WI38 (cell line): ENCODE data around the gene FTMT.
"Not testable (repeated sequence)": the region's sequence is repeated elsewhere in the genome, so short reads cannot be mapped to it uniquely, and the experiment has no call there.

Experiments
- H3K4me3 ChIP-seq: 2 replicates; pipeline ENCODE4 v1.5.1; 2011; ENCODE audit warnings: low read depth, mild to moderate bottlenecking, control low read depth, low read length
- CTCF ChIP-seq: IDR thresholded peaks from 2 replicates; pipeline ENCODE4 v1.5.1; 2012; ENCODE audit warnings: low read depth, mild to moderate bottlenecking, control low read depth, low read length

Gene FTMT

GRCh38 chr5:121851643-121852574, at the start of gene FTMT:
FTMT (plus strand) TSS chr5:121851882; CDS start chr5:121851964, 82 bp downstream.
- no peak within 1 kb of the TSS for H3K4me3 ChIP-seq
- TF ChIP-seq CTCF = no peak

GRCh38 chr5:121805251-121805650, 46.4 kb upstream of the FTMT start:
- H3K4me3 ChIP-seq = not testable (repeated sequence)

GRCh38 chr5:121805911-121806310, 45.8 kb upstream of the FTMT start:
- no peak for TF ChIP-seq CTCF
- no peak overlapping the region for H3K4me3 ChIP-seq

- no peak overlapping the region for H3K4me3 ChIP-seq
- TF ChIP-seq CTCF = no peak
These were observed 35.5 kb upstream of the FTMT start for GRCh38 chr5:121816164-121816563.

GRCh38 chr5:121819682-121820261, 31.9 kb upstream of the FTMT start:
- TF ChIP-seq CTCF = no peak
- no peak overlapping the region for H3K4me3 ChIP-seq

GRCh38 chr5:121833617-121834016, 18.1 kb upstream of the FTMT start:
- no peak overlapping the region for H3K4me3 ChIP-seq

GRCh38 chr5:121834021-121834420, 17.7 kb upstream of the FTMT start:
- H3K4me3 ChIP-seq = no peak overlapping the region
- TF ChIP-seq CTCF = no peak

More at GRCh38 chr5:121833617-121834016, 18.1 kb upstream of the FTMT start:
- no peak for TF ChIP-seq CTCF
